CD14-positive monocyte (primary cell): ENCODE measurements around the gene PCGF3. TPM values are rescaled to one million over a fixed set of nuclear protein-coding genes. Genes with fewer than 3 reads are reported as not detected.
"Not testable (repeated sequence)": the region's sequence is repeated elsewhere in the genome, so short reads cannot be mapped to it uniquely, and the experiment has no call there.

ENCODE experiments used
- DNase-seq, 3 donors: peaks; one replicate each; pipeline ENCODE4 v3.0.0-alpha.2; 2011 to 2022
- H2AFZ ChIP-seq: 2 replicates; pipeline ENCODE4 v1.6.0; 2012; ENCODE audit warnings: mild to moderate bottlenecking, low read depth, low read length, inconsistent platforms; ENCODE audit not compliant: insufficient read depth, poor library complexity, severe bottlenecking
- H3K27ac ChIP-seq, 2 donors: 1 replicate in 1 of 2; 2 replicates in 1 of 2; pipeline ENCODE4 v1.5.1; 2012 to 2013; ENCODE audit warnings: low read length in 2 of 2, control low read depth in 1 of 2, inconsistent platforms in 1 of 2, low read depth in 1 of 2, mild to moderate bottlenecking in 1 of 2
- H3K27me3 ChIP-seq, 2 donors: one replicate each; pipeline versions ENCODE4 v1.6.0 to v1.6.1; 2011 to 2013; ENCODE audit warnings: low read length in 2 of 2; ENCODE audit not compliant: control insufficient read depth in 2 of 2, insufficient read depth in 2 of 2
- H3K36me3 ChIP-seq, 2 donors: replicated peaks in 1 of 2; 1 replicate in 1 of 2; 2 replicates in 1 of 2; pipeline versions ENCODE4 v1.5.1 to v1.6.1; 2012 to 2013; ENCODE audit warnings: low read length in 2 of 2, control low read depth in 1 of 2, inconsistent platforms in 1 of 2, mild to moderate bottlenecking in 1 of 2; ENCODE audit not compliant: insufficient read depth in 2 of 2, control insufficient read depth in 1 of 2
- H3K4me1 ChIP-seq, 2 donors: 1 replicate in 1 of 2; 2 replicates in 1 of 2; pipeline versions ENCODE4 v1.5.1 to v1.6.1; 2012 to 2013; ENCODE audit warnings: low read length in 2 of 2, control low read depth in 1 of 2, inconsistent platforms in 1 of 2, mild to moderate bottlenecking in 1 of 2, moderate library complexity in 1 of 2; ENCODE audit not compliant: insufficient read depth in 2 of 2, control insufficient read depth in 1 of 2
- H3K4me2 ChIP-seq: replicated peaks from 2 replicates; pipeline ENCODE3; 2012; ENCODE audit warnings: low read length, moderate library complexity, mild to moderate bottlenecking; ENCODE audit not compliant: poor library complexity, severe bottlenecking; ENCODE audit errors: extremely low read depth
- H3K4me3 ChIP-seq, 3 experiments: fragments of 200-600 bp in 1 of 3; sonication (generic) in 1 of 3; replicated peaks in 1 of 3; 1 replicate in 2 of 3; 2 replicates in 1 of 3; pipeline ENCODE4 v1.5.1; 2011 to 2013; ENCODE audit warnings: low read length in 3 of 3, mild to moderate bottlenecking in 3 of 3, control low read depth in 2 of 3, low read depth in 2 of 3, inconsistent platforms in 1 of 3, moderate library complexity in 1 of 3
- H3K79me2 ChIP-seq: 2 replicates; pipeline ENCODE4 v1.6.0; 2012; ENCODE audit warnings: mild to moderate bottlenecking, control low read depth, inconsistent platforms, low read length, moderate library complexity; ENCODE audit not compliant: insufficient read depth
- H3K9ac ChIP-seq: 2 replicates; pipeline ENCODE4 v1.6.0; 2017; ENCODE audit warnings: low read length, mild to moderate bottlenecking; ENCODE audit not compliant: insufficient read depth, poor library complexity, severe bottlenecking
- H3K9me3 ChIP-seq, 2 donors: replicated peaks in 1 of 2; 1 replicate in 1 of 2; 2 replicates in 1 of 2; pipeline versions ENCODE4 v1.5.1 to v1.6.1; 2012 to 2013; ENCODE audit warnings: low read length in 2 of 2, control low read depth in 1 of 2; ENCODE audit not compliant: control insufficient read depth in 1 of 2, insufficient read depth in 1 of 2
- H4K20me1 ChIP-seq: 2 replicates; pipeline ENCODE4 v1.6.0; 2012; ENCODE audit warnings: mild to moderate bottlenecking, low read length, control low read depth, moderate library complexity; ENCODE audit not compliant: insufficient read depth
- H3K27ac Mint-ChIP-seq, 7 donors: one replicate each; pipeline ENCODE4 v1.8.0; 2020; ENCODE audit warnings: mild to moderate bottlenecking in 7 of 7, mixed read lengths in 7 of 7, moderate library complexity in 6 of 7, inconsistent platforms in 2 of 7
- H3K27me3 Mint-ChIP-seq, 3 donors: one replicate each; pipeline ENCODE4 v1.8.0; 2021 to 2022; ENCODE audit warnings: low read depth in 3 of 3, mild to moderate bottlenecking in 3 of 3, mixed read lengths in 3 of 3, moderate library complexity in 3 of 3, inconsistent platforms in 1 of 3
- H3K36me3 Mint-ChIP-seq, 2 donors: one replicate each; pipeline ENCODE4 v1.8.0; 2020; ENCODE audit warnings: mixed read lengths in 2 of 2, inconsistent platforms in 1 of 2, mild to moderate bottlenecking in 1 of 2
- H3K4me1 Mint-ChIP-seq: one replicate; pipeline ENCODE4 v1.8.0; 2020; ENCODE audit warnings: mild to moderate bottlenecking, mixed read lengths
- H3K4me3 Mint-ChIP-seq, 2 donors: one replicate each; pipeline ENCODE4 v1.8.0; 2020; ENCODE audit warnings: mild to moderate bottlenecking in 2 of 2, mixed read lengths in 2 of 2, moderate library complexity in 1 of 2
- H3K9me3 Mint-ChIP-seq, 7 donors: one replicate each; pipeline ENCODE4 v1.8.0; 2020 to 2022; ENCODE audit warnings: mixed read lengths in 7 of 7, mild to moderate bottlenecking in 6 of 7, moderate library complexity in 6 of 7, inconsistent platforms in 2 of 7
- WGBS: methylation state at CpG from one replicate; pipeline ENCODE4 v1.1.5; 2013; ENCODE audit warnings: missing lambda C conversion rate; ENCODE audit not compliant: insufficient coverage; 5-methylcytosine and 5-hydroxymethylcytosine counted together
- intact Hi-C, 2 donors: fragments of 100-400 bp; cut with micrococcal nuclease; formaldehyde crosslinking; loops; one replicate each; pipeline versions ENCODE4 v1.15.0 to v1.15.1; 2023
- polyA plus RNA-seq, 3 donors: library from polyadenylated mRNA; depleted of rRNA in 1 of 3; unstranded in 2 of 3; stranded (reverse) in 1 of 3; fragments of 300-500 nt in 2 of 3; fragments of >200 nt in 1 of 3; fragmentation: Illumina TruSeq in 2 of 3; gene quantifications; 1 replicate in 2 of 3; 2 replicates in 1 of 3; pipeline ENCODE4 v1.2.3, GENCODE V29; 2012 to 2021
- TF ChIP-seq, protein P1 (sequence below): fragments of 200-600 bp; IDR thresholded peaks from one replicate; pipeline ENCODE4 v1.8.0; 2022; ENCODE audit warnings: antibody characterized with exemption, mild to moderate bottlenecking

Gene PCGF3
- polyA plus RNA-seq, 3 donors, result 7.0 to 163 (median 8.3) TPM

DNA sequence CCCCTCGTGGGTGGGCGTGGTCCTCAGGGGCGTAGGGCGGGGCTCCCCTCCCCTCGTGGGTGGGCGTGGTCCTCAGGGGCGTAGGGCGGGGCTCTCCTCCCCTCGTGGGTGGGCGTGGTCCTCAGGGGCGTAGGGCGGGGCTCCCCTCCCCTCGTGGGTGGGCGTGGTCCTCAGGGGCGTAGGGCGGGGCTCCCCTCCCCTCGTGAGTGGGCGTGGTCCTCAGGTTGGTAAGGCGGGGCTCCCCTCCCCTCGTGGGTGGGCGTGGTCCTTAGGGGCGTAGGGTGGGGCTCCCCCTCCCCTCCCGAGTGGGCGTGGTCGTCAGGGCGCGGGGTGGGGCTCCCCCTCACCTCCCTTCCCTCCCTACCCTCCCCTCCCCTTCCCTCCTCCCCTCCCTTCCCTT, 26.3 kb downstream of the PCGF3 start:
- H2AFZ ChIP-seq, H3K27me3 Mint-ChIP-seq, H3K4me1 Mint-ChIP-seq, DNase-seq, H3K27ac Mint-ChIP-seq, H3K4me3 ChIP-seq, H3K9ac ChIP-seq, H3K4me3 Mint-ChIP-seq, H3K4me2 ChIP-seq, H3K27ac ChIP-seq, H3K4me1 ChIP-seq, intact Hi-C loops, H3K27me3 ChIP-seq: not testable (repeated sequence)
- peaks cover 42 to 73% of the 10 kb centered on the region in 2 donors for H3K36me3 Mint-ChIP-seq
- H4K20me1 ChIP-seq, result peaks cover 32% of the 10 kb centered on the region
- no CpG with 5 or more reads among the region's 27 CpGs for WGBS
- H3K9me3 ChIP-seq, result peaks cover 0 to 12% of the 10 kb centered on the region in 2 donors
- H3K36me3 ChIP-seq, result peaks cover 53 to 73% of the 10 kb centered on the region in 2 donors
- H3K79me2 ChIP-seq, result peaks cover 13% of the 10 kb centered on the region
- peaks cover 0 to 14% (median 7%) of the 10 kb centered on the region in 7 donors for H3K9me3 Mint-ChIP-seq

GRCh38 chr4:732486-732885, 26.9 kb downstream of the PCGF3 start:
- H3K79me2 ChIP-seq, result peaks cover 12% of the 10 kb centered on the region
- 90% methylated on average over 12 of the region's 20 CpGs for WGBS
- H3K4me3 ChIP-seq, result no peak overlapping the region
- no peak overlapping the region for H3K9ac ChIP-seq
- H3K4me2 ChIP-seq, result no peak overlapping the region
- DNase-seq, result no peak
- H3K9me3 ChIP-seq, result peaks cover 0 to 12% of the 10 kb centered on the region in 2 donors
- TF ChIP-seq, protein P1, sequence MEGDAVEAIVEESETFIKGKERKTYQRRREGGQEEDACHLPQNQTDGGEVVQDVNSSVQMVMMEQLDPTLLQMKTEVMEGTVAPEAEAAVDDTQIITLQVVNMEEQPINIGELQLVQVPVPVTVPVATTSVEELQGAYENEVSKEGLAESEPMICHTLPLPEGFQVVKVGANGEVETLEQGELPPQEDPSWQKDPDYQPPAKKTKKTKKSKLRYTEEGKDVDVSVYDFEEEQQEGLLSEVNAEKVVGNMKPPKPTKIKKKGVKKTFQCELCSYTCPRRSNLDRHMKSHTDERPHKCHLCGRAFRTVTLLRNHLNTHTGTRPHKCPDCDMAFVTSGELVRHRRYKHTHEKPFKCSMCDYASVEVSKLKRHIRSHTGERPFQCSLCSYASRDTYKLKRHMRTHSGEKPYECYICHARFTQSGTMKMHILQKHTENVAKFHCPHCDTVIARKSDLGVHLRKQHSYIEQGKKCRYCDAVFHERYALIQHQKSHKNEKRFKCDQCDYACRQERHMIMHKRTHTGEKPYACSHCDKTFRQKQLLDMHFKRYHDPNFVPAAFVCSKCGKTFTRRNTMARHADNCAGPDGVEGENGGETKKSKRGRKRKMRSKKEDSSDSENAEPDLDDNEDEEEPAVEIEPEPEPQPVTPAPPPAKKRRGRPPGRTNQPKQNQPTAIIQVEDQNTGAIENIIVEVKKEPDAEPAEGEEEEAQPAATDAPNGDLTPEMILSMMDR, result no peak
- H3K27ac ChIP-seq, result no peak overlapping the region
- H2AFZ ChIP-seq, result no peak overlapping the region
- H3K27me3 Mint-ChIP-seq, result no peaks in the 10 kb centered on the region
- no peaks in the 10 kb centered on the region for H3K4me1 Mint-ChIP-seq
- peaks cover 58 to 78% of the 10 kb centered on the region in 2 donors for H3K36me3 ChIP-seq
- intact Hi-C loops, result no loop called here
- no peak overlapping the region for H3K4me3 Mint-ChIP-seq
- H3K27ac Mint-ChIP-seq, result no peak overlapping the region
- peaks cover 46 to 75% of the 10 kb centered on the region in 2 donors for H3K36me3 Mint-ChIP-seq
- peaks cover 27% of the 10 kb centered on the region for H4K20me1 ChIP-seq
- no peaks in the 10 kb centered on the region for H3K4me1 ChIP-seq
- H3K27me3 ChIP-seq, result no peaks in the 10 kb centered on the region
- peaks cover 0 to 14% (median 7%) of the 10 kb centered on the region in 7 donors for H3K9me3 Mint-ChIP-seq
